HG03460 (cell line): ENCODE results near the gene ALDH5A1.
A peak's percentile ranks its signal among the peaks of the same experiment; 100 is the strongest.

Experiments
- ATAC-seq: cut with Tn5 transposase; IDR thresholded peaks from one replicate; pipeline ENCODE4 v1.9.1; 2021; ENCODE audit not compliant: unreplicated experiment

Gene ALDH5A1

DNA sequence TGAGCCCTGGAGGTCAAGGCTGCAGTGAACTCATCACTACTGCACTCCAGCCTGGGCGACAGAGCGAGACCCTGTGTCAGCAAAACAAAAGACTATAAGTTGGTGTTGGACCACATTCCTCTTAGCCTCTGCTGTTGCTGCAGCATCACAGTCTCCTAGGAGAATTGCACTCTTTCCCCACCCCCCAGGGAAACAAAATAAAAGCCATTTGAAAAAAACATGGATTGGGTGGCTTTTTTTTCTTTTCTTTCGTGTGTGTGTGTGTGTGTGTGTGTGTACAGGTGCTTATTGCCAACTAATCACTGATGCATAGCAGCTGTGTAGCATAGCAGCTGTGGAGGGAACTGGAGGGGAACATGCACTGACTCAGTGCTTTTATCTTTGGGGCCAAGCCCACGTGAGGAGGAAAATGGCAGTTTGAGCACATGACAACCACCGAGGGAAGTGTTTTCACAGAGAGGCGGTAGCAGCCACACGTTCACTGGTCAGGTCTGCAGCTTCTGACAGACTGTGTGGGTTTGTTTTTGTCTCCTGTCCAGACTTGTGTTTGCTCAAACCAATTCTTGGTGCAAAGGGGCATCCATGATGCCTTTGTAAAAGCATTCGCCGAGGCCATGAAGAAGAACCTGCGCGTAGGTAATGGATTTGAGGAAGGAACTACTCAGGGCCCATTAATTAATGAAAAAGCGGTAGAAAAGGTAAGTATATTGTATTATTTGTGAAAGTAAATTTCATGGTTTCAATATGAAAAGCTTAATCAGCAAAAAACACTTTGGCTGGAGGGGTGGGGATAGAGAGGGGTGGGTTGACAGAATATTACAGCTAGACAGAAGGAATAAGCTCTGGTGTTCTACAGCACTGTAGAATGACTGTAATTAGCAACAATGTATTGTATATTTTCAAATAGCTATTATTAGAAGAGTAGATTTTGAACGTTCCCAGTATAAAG is 27.7 kb downstream of the ALDH5A1 start:
- ATAC-seq: peak; percentile 50

DNA sequence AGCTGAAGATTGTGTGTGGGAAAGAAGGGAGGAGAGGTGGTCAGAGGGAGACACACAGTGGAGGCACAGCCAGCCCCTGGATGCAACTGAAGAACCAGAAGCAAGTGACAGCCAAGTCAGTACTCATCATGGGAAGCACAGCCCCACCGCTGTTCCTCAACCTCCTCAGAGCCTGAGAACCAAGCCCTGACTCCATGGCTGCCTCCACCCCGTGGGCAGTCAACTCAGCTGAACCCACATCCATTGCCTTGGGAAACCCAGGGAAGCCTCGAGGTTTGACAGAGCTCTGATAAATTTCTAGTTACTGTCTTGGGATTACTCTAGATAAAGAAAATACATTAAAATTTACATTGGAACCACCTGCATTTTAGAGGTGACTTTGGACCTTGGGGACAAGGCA is 29.6 kb downstream of the ALDH5A1 start:
- no peak for ATAC-seq

- no peak for ATAC-seq
Measured at GRCh38 chr6:24524805-24525204, 30.0 kb downstream of the ALDH5A1 start.

DNA sequence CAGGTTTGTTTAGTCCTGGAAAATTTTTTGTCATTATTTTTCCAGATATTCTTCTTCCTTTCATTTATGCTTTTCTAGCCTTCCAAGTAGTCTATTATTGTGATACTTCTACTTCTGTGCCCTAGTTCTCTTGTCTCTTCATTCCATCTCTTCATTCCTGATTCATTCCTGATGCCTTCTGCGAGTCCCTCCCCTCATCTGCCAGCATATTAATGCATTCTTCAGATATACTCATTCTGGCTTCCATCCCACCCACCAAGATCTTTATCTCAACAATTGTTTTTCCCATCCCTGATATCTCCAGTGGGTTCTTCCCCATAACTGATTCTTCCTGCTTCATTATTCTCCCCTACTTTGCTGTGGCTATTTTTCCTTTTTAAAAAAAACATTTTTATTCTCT is 35.2 kb downstream of the ALDH5A1 start:
- no peak for ATAC-seq

DNA sequence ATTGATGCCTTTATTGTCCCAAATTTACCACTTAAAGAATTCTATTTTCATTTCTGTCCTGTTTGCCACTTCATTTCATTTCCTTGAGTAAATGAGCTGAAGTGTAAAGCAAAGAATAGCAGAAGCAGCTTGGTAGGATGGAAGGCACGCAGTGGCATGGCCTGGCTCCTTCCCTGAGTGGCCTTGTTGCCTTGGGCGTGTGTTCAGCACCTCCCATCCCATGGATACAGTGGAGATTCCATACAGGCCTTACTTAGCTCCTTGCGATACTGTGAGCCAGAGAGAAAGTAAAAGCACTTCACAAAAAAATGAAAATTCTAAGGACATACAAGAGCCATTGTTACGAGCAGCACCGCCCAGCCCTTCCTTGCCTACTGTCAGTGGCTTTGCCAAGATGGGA is 39.6 kb downstream of the ALDH5A1 start:
- ATAC-seq: no peak

DNA sequence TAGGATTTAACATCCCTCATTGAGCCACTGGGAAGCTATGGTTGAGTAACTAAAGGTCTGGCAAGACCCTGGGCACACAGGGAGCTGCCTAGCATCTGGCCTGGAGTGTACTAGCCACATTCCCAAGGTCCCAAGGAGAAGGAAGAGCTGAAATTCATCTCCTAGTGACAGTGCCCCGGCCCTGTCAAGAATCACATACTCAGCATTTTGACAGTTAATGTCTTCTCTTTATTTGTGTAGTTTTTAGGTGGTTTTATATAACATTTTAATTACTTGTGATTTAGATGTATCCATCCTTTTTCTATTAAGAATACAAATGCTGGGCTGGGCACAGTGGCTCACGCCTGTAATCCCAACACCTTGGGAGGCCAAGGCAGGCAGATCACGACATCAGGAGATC is 40.4 kb downstream of the ALDH5A1 start:
- ATAC-seq: no peak

- no peak for ATAC-seq
Measured at GRCh38 chr6:24536466-24536865, 41.7 kb downstream of the ALDH5A1 start.

- no peak for ATAC-seq
Measured at GRCh38 chr6:24537082-24537699, 42.4 kb downstream of the ALDH5A1 start.

DNA sequence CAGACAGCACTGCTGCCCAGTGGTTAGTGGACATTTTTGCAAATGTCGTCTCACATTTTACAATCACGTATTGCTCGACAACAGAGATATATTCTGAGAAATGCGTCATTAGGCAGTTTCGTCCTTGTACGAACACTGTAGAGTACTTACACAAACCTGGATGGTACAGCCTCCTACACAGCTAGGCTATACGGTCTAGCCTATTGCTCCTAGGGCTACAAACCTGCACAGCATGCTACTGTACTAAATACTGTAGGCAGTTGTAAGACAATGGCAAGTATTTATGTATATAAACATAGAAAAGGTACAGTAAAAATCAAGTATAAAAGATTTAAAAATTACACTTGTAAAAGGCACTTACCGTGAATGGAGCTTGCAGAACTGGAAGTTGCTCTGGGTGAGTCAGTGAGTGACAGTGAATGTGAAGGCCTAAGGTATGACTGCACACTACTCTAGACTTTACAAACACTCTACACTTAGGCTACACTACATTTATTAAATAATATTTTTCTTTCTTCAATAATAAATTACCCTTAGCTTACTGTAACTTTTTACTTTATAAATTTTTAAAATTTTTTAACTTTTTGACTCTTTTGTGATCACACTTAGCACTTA is 43.1 kb downstream of the ALDH5A1 start:
- no peak for ATAC-seq

DNA sequence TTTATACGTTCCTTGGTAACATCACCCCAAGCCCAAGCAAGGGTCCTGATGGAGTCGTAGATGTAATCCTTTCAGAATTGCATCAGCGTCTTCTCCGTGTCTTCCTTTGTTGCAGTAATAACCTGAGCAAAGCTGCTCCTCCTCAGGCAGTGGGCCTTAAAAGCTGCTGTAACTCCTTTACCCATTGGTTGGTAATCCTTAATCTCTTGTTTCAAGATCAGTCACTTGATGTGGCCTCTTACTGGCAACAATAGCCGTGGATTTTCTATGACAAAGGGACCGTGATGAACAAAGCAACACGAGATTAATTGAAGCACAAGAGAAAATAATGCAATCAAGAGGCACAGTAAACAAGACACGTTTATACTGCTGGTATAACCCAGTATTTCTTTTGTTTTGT is 44.6 kb downstream of the ALDH5A1 start:
- no peak for ATAC-seq

DNA sequence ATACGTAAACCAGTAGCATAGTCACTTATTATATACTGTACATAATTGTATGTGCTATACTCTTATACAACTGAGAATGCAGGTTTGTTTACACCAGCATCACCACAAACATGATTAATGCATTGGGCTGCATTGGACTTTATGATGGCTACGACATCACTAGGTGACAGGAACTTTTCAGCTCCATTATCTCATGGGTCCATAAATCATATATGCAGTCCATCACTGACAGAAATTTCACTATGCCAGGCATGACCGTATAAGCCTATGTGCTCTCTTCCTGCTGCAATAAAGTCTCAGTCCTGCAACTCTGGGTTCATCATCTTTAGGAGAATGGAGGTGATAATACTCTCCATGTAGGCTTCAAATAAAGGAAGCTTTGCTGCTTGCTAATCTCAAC is 45.4 kb downstream of the ALDH5A1 start:
- ATAC-seq: no peak

GRCh38 chr6:24543683-24544082 is 48.9 kb downstream of the ALDH5A1 start:
- ATAC-seq: no peak

GRCh38 chr6:24545183-24545582 is 50.4 kb downstream of the ALDH5A1 start:
- ATAC-seq: no peak

GRCh38 chr6:24545691-24546090 is 50.9 kb downstream of the ALDH5A1 start:
- ATAC-seq: no peak

GRCh38 chr6:24546439-24546838 is 51.7 kb downstream of the ALDH5A1 start:
- ATAC-seq: no peak

DNA sequence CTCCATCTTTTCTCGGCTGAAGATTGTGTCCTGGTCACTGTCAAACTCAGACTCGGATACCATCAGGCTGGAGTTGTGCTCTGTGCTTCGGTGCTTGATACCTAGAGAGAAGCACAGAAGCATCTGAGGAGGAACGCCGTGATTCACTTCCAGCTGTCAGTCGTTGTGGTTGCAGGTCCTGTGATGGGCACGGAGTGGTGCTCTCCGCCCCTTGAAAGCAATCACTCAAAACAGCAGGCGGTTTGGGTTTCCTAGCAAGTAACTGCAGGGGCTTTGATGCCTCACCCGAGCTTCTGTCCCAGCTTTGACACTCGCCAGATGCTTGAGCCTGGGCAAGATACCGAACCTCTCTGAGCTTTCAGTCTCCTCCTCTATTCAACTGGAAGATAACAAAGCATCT is 52.5 kb downstream of the ALDH5A1 start:
- ATAC-seq: no peak

GRCh38 chr6:24549158-24549557 is 54.4 kb downstream of the ALDH5A1 start:
- ATAC-seq: no peak

- ATAC-seq: no peak
Measured at GRCh38 chr6:24549674-24550353, 55.0 kb downstream of the ALDH5A1 start.

GRCh38 chr6:24551139-24551538 is 56.4 kb downstream of the ALDH5A1 start:
- ATAC-seq: no peak

GRCh38 chr6:24554474-24554873 is 59.7 kb downstream of the ALDH5A1 start:
- no peak for ATAC-seq

- no peak for ATAC-seq
Measured at GRCh38 chr6:24558516-24558915, 63.7 kb downstream of the ALDH5A1 start.
